ENCODE results near the gene CPM. TPM values are rescaled to one million over a fixed set of nuclear protein-coding genes. Genes with fewer than 3 reads are reported as not detected.

Gene CPM
- total and polyA plus RNA-seq, 2 of the 4 experiments (the other 2 are of a cell fraction) = 2.0 to 8.8 TPM

GRCh38 chr12:68887641-68888040 lies 45.3 kb downstream of the CPM start:
- Histone ChIP-seq H2AK9ac (replicated peaks; ENCODE audit: low read depth, low read length, poor library complexity) (no peak overlapping the region), H4K91ac (ENCODE audit: insufficient read depth, low read depth, low read length) (no peak overlapping the region), H3K56ac (ENCODE audit: extremely low read depth, insufficient read depth, low read length) (no peak overlapping the region), H3K27me3 (ENCODE audit: control insufficient read depth, insufficient read depth, low read length) (no peaks in the 10 kb centered on the region), H3K36me3 (ENCODE audit: control insufficient read depth, insufficient read depth, low read length) (no peaks in the 10 kb centered on the region), H4K5ac (ENCODE audit: low read depth, low read length) (no peak overlapping the region), H3K79me1 (ENCODE audit: low read depth in 1 of 2, low read length in 2 of 2) (no peaks in the 10 kb centered on the region), H2BK5ac (ENCODE audit: low read depth, low read length, poor library complexity, severe bottlenecking) (no peak overlapping the region), H2BK20ac (ENCODE audit: low read depth, low read length) (no peak overlapping the region), H2BK15ac (ENCODE audit: low read depth, low read length) (no peak overlapping the region), H2AK5ac (ENCODE audit: low read depth, low read length) (no peak overlapping the region), H3K23ac (ENCODE audit: low read depth, low read length) (no peak overlapping the region), H3K9me1 (ENCODE audit: insufficient read depth, low read length) (no peaks in the 10 kb centered on the region), H3K4me3 (ENCODE audit: insufficient read depth, low read depth, low read length) (no peak overlapping the region), H3K4me1 (ENCODE audit: control insufficient read depth, insufficient read depth, low read length) (no peaks in the 10 kb centered on the region), H4K8ac (ENCODE audit: low read depth in 2 of 2, low read length in 2 of 2) (no peak overlapping the region), H3K4me2 (ENCODE audit: low read depth, low read length) (no peak overlapping the region), H3K9ac (ENCODE audit: low read depth, low read length) (no peak overlapping the region), H3K27ac (ENCODE audit: insufficient read depth, low read length) (no peak overlapping the region), H3K4ac (ENCODE audit: low read depth, low read length) (no peak overlapping the region), H3K9me3 (ENCODE audit: control insufficient read depth, insufficient read depth, low read length) (no peaks in the 10 kb centered on the region), H4K20me1 (ENCODE audit: insufficient read depth, low read length) (no peaks in the 10 kb centered on the region), H3K18ac (ENCODE audit: low read depth, low read length) (no peak overlapping the region), H3K14ac (replicated peaks; ENCODE audit: low read depth, low read length) (no peak overlapping the region), H2AFZ (replicated peaks; ENCODE audit: low read length, poor library complexity) (no peak overlapping the region), H2BK120ac (ENCODE audit: low read depth, low read length) (no peak overlapping the region)
- ChIA-PET POLR2A (ENCODE audit: unreplicated experiment) (no interaction called here), CTCF (no interaction called here)
- DNase-seq (no peak), ATAC-seq (ENCODE audit: low read depth) (no peak)
- intact Hi-C loops (cut with micrococcal nuclease) (no loop called here), in situ Hi-C loops (cut with MboI; ENCODE audit: low sequenced_read_pairs) (no loop called here), dilution Hi-C loops (cut with HindIII; ENCODE audit: low sequenced_read_pairs, unreplicated experiment) (no loop called here)
- WGBS, 2 experiments (ENCODE audit: extremely low coverage in 2 of 2, insufficient read length in 1 of 2) = no CpG with 5 or more reads among the region's 1 CpG
- no peak for TF ChIP-seq ELK1 (IDR thresholded peaks at IDR 0.05; ENCODE audit: borderline replicate concordance, low read depth, low read length)
- TF ChIP-seq FOS (IDR thresholded peaks at IDR 0.05; ENCODE audit: low read depth, low read length) = no peak
- TF ChIP-seq NFE2L2 (IDR thresholded peaks at IDR 0.05; ENCODE audit: low read depth, low read length) = no peak
- TF ChIP-seq RAD21 (IDR thresholded peaks at IDR 0.05; ENCODE audit: low read length) = no peak
- TF ChIP-seq RFX5 (IDR thresholded peaks at IDR 0.05; ENCODE audit: low read depth, low read length) = no peak
- no peak for TF ChIP-seq MAZ (IDR thresholded peaks at IDR 0.05; ENCODE audit: borderline replicate concordance, low read depth, low read length)
- no peak for TF ChIP-seq MAFK (IDR thresholded peaks at IDR 0.05; ENCODE audit: low read depth, low read length)
- no peak for TF ChIP-seq POLR2A (IDR thresholded peaks at IDR 0.05; ENCODE audit: low read depth, low read length)
- TF ChIP-seq CTCF (conservative IDR thresholded peaks at IDR 0.05; ENCODE audit: low read depth, low read length) = no peak
- TF ChIP-seq CEBPB (IDR thresholded peaks at IDR 0.05; ENCODE audit: low read depth, low read length) = no peak
- TF ChIP-seq CHD1 (IDR thresholded peaks at IDR 0.05; ENCODE audit: low read depth, low read length) = no peak
- no peak for TF ChIP-seq USF2 (IDR thresholded peaks at IDR 0.05; ENCODE audit: low read depth, low read length)
- no TSS peak for BruUV-seq (replicated peaks)
